Hindlimb muscle (tissue), 1 donor: Measurements from ENCODE around the gene FKBP2. TPM values are rescaled to one million over a fixed set of nuclear protein-coding genes. Genes with fewer than 3 reads are reported as not detected.

ENCODE experiments used
- DNase-seq: peaks from one replicate; pipeline ENCODE4 v3.0.0-alpha.2; 2013
- polyA plus RNA-seq: library from polyadenylated mRNA; unstranded; fragments of 120-200 nt; gene quantifications from one replicate; pipeline ENCODE4 v1.2.1, GENCODE V29; 2013; ENCODE audit not compliant: insufficient read length

The FKBP2 gene
- polyA plus RNA-seq, 1 donor: 51.5 TPM

GRCh38 chr11:64250415-64251015 is 9.6 kb downstream of the FKBP2 start:
- DNase-seq: no peak

GRCh38 chr11:64251016-64251752 is 10.3 kb downstream of the FKBP2 start, which contains the start of gene PLCB3:
TSS of gene PLCB3 (plus strand) at chr11:64251530. CDS start at chr11:64251650, 120 bp downstream.
- DNase-seq: no peak

- DNase-seq: no peak
Observed at GRCh38 chr11:64251753-64252002, 10.8 kb downstream of the FKBP2 start.

- no peak for DNase-seq
Observed at GRCh38 chr11:64252003-64252872, 11.3 kb downstream of the FKBP2 start.

- no peak for DNase-seq
Observed at GRCh38 chr11:64253043-64253442, 12.1 kb downstream of the FKBP2 start.

GRCh38 chr11:64253481-64253880 is 12.6 kb downstream of the FKBP2 start:
- no peak for DNase-seq

GRCh38 chr11:64254326-64254725 is 13.4 kb downstream of the FKBP2 start:
- DNase-seq: no peak

- no peak for DNase-seq
Observed at GRCh38 chr11:64255135-64256128, 14.5 kb downstream of the FKBP2 start.

- no peak for DNase-seq
Observed at GRCh38 chr11:64256300-64256699, 15.4 kb downstream of the FKBP2 start.

GRCh38 chr11:64258356-64258755 is 17.5 kb downstream of the FKBP2 start:
- no peak for DNase-seq

- DNase-seq: no peak
Observed at GRCh38 chr11:64258946-64259532, 18.1 kb downstream of the FKBP2 start.

GRCh38 chr11:64259533-64260067 is 18.7 kb downstream of the FKBP2 start:
- no peak for DNase-seq

GRCh38 chr11:64260147-64260708 is 19.3 kb downstream of the FKBP2 start:
- DNase-seq: no peak

GRCh38 chr11:64261556-64262080 is 20.7 kb downstream of the FKBP2 start:
- no peak for DNase-seq

- DNase-seq: no peak
Observed at GRCh38 chr11:64262271-64263002, 21.5 kb downstream of the FKBP2 start.

GRCh38 chr11:64263021-64263946 is 22.4 kb downstream of the FKBP2 start:
- DNase-seq: no peak

GRCh38 chr11:64263947-64264317 is 23.0 kb downstream of the FKBP2 start:
- no peak for DNase-seq

- DNase-seq: no peak
Observed at GRCh38 chr11:64264371-64264852, 23.5 kb downstream of the FKBP2 start.
